Body of pancreas (tissue), 4 donors: Measurements from ENCODE around the gene GRIA1.

ENCODE experiments used
- POLR2A ChIP-seq, 3 donors: fragments of 450-650 bp; IDR thresholded peaks; one replicate each; pipeline ENCODE4 v1.6.1; 2016; ENCODE audit warnings: antibody characterized with exemption in 3 of 3, mild to moderate bottlenecking in 2 of 3
- TF ChIP-seq, protein P1 (sequence below), 7 experiments: fragments of 450-650 bp in 4 of 7; fragments of 200-600 bp in 3 of 7; sonication (generic) in 3 of 7; IDR thresholded peaks; one replicate each; pipeline ENCODE4 v1.5.1; 2016 to 2019; ENCODE audit warnings: antibody characterized with exemption in 7 of 7

DNA sequence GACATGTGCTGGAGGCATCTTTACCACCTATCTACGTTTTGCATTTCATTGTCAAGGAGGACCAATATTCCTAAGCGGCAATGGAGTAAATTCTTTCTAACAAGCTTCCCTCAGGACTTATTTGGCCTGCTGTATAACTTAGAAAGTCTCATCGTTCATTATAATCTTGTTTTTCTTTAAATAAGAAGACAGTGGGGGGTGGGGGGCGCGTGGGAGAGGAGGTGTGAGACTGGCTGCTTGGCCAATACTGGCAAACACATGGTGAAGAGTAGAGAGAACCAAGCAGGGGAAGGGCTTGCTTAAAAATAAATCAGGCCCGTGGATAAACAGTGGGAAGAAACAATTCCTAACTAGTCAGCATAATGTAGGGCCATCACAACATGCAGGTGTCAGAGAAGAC, 217.2 kb downstream of the GRIA1 start:
- no peak for TF ChIP-seq POLR2A (IDR thresholded peaks at IDR 0.05)
- TF ChIP-seq, protein P1, sequence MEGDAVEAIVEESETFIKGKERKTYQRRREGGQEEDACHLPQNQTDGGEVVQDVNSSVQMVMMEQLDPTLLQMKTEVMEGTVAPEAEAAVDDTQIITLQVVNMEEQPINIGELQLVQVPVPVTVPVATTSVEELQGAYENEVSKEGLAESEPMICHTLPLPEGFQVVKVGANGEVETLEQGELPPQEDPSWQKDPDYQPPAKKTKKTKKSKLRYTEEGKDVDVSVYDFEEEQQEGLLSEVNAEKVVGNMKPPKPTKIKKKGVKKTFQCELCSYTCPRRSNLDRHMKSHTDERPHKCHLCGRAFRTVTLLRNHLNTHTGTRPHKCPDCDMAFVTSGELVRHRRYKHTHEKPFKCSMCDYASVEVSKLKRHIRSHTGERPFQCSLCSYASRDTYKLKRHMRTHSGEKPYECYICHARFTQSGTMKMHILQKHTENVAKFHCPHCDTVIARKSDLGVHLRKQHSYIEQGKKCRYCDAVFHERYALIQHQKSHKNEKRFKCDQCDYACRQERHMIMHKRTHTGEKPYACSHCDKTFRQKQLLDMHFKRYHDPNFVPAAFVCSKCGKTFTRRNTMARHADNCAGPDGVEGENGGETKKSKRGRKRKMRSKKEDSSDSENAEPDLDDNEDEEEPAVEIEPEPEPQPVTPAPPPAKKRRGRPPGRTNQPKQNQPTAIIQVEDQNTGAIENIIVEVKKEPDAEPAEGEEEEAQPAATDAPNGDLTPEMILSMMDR (IDR thresholded peaks at IDR 0.05): no peak
